Mucosa of stomach (tissue), 1 donor: ENCODE measurements around the gene HIRIP3.
"Not testable (repeated sequence)": the region's sequence is repeated elsewhere in the genome, so short reads cannot be mapped to it uniquely, and the experiment has no call there.

Source experiments
- H3K27me3 ChIP-seq: one replicate; pipeline ENCODE4 v1.7.0; 2013; ENCODE audit warnings: mild to moderate bottlenecking, low read length; ENCODE audit not compliant: control insufficient read depth, insufficient read depth
- H3K36me3 ChIP-seq: one replicate; pipeline ENCODE4 v1.7.0; 2013; ENCODE audit warnings: low read length; ENCODE audit not compliant: control insufficient read depth, insufficient read depth
- H3K4me1 ChIP-seq: one replicate; pipeline ENCODE4 v1.7.0; 2013; ENCODE audit warnings: mild to moderate bottlenecking, low read length; ENCODE audit not compliant: control insufficient read depth, insufficient read depth
- H3K4me3 ChIP-seq: one replicate; pipeline ENCODE4 v1.7.0; 2013; ENCODE audit warnings: low read length
- H3K9ac ChIP-seq: one replicate; pipeline ENCODE4 v1.7.0; 2013; ENCODE audit warnings: mild to moderate bottlenecking, low read length, moderate library complexity
- H3K9me3 ChIP-seq: one replicate; pipeline ENCODE4 v1.7.0; 2013; ENCODE audit warnings: mild to moderate bottlenecking, low read length, moderate library complexity; ENCODE audit not compliant: control insufficient read depth
- donor health status: Pancreatic carcinoma.

HIRIP3 gene

GRCh38 chr16:29973384-29974246 is 21.8 kb downstream of the HIRIP3 start, which contains the start of gene TAOK2:
TAOK2 (plus strand) TSS chr16:29973868; CDS start chr16:29977773, 3,905 bp downstream.
- Histone ChIP-seq H3K27me3 (no peaks in the 10 kb centered on the region), H3K4me1 (peaks cover 25% of the 10 kb centered on the region), H3K36me3 (no peaks in the 10 kb centered on the region), H3K9me3 (no peaks in the 10 kb centered on the region), H3K9ac (peak within 1 kb of the TSS; percentile 96), H3K4me3 (peak within 1 kb of the TSS; percentile 84)

GRCh38 chr16:29972992-29973383 is 22.4 kb downstream of the HIRIP3 start:
- peaks cover 25% of the 10 kb centered on the region for H3K4me1 ChIP-seq
- no peaks in the 10 kb centered on the region for H3K27me3 ChIP-seq
- peaks cover 4% of the 10 kb centered on the region for H3K36me3 ChIP-seq
- H3K9me3 ChIP-seq: no peaks in the 10 kb centered on the region
- H3K4me3 ChIP-seq: peak overlapping the region; percentile 84
- no peak overlapping the region for H3K9ac ChIP-seq

- H3K27me3 ChIP-seq: no peaks in the 10 kb centered on the region
- H3K36me3 ChIP-seq: peaks cover 6% of the 10 kb centered on the region
Observed at GRCh38 chr16:29972500-29972899, 22.9 kb downstream of the HIRIP3 start.

GRCh38 chr16:29971304-29971703 is 24.1 kb downstream of the HIRIP3 start:
- no peak overlapping the region for H3K9ac ChIP-seq
- H3K4me3 ChIP-seq: no peak overlapping the region
- H3K9me3 ChIP-seq: no peaks in the 10 kb centered on the region
- H3K27me3 ChIP-seq: no peaks in the 10 kb centered on the region
- H3K36me3 ChIP-seq: peaks cover 6% of the 10 kb centered on the region
- H3K4me1 ChIP-seq: peaks cover 16% of the 10 kb centered on the region

More at GRCh38 chr16:29972500-29972899, 22.9 kb downstream of the HIRIP3 start:
- Histone ChIP-seq H3K9ac (no peak overlapping the region), H3K9me3 (no peaks in the 10 kb centered on the region), H3K4me3 (no peak overlapping the region), H3K4me1 (peaks cover 25% of the 10 kb centered on the region)

- Histone ChIP-seq H3K36me3 (peaks cover 6% of the 10 kb centered on the region), H3K27me3 (no peaks in the 10 kb centered on the region), H3K4me3 (no peak overlapping the region), H3K9ac (no peak overlapping the region), H3K9me3 (no peaks in the 10 kb centered on the region), H3K4me1 (peaks cover 3% of the 10 kb centered on the region)
Observed at GRCh38 chr16:29968205-29968604, 27.2 kb downstream of the HIRIP3 start.

- Histone ChIP-seq H3K4me1 (peaks cover 11% of the 10 kb centered on the region), H3K9me3 (no peaks in the 10 kb centered on the region), H3K36me3 (peaks cover 4% of the 10 kb centered on the region), H3K4me3 (peak overlapping the region; percentile 5), H3K27me3 (no peaks in the 10 kb centered on the region), H3K9ac (peak overlapping the region; percentile 80)
Observed at GRCh38 chr16:29963021-29963743, 32.2 kb downstream of the HIRIP3 start.

- Histone ChIP-seq H3K9ac (peak overlapping the region; percentile 80), H3K27me3 (no peaks in the 10 kb centered on the region), H3K9me3 (no peaks in the 10 kb centered on the region)
Observed at GRCh38 chr16:29962344-29962994, 32.9 kb downstream of the HIRIP3 start.

GRCh38 chr16:29961479-29962343 is 33.7 kb downstream of the HIRIP3 start, which contains the start of gene TMEM219:
TMEM219 (plus strand) TSS chr16:29962079; CDS start chr16:29963144, 1,065 bp downstream.
- Histone ChIP-seq H3K9ac (peak within 1 kb of the TSS; percentile 80), H3K4me1 (peaks cover 11% of the 10 kb centered on the region), H3K4me3 (peak within 1 kb of the TSS; percentile 82), H3K27me3 (no peaks in the 10 kb centered on the region), H3K9me3 (no peaks in the 10 kb centered on the region), H3K36me3 (no peaks in the 10 kb centered on the region)

More at GRCh38 chr16:29962344-29962994, 32.9 kb downstream of the HIRIP3 start:
- H3K4me1 ChIP-seq: peaks cover 11% of the 10 kb centered on the region
- peak overlapping the region; percentile 5 for H3K4me3 ChIP-seq
- no peaks in the 10 kb centered on the region for H3K36me3 ChIP-seq

GRCh38 chr16:29961127-29961478 is 34.3 kb downstream of the HIRIP3 start:
- H3K4me3 ChIP-seq: peak overlapping the region; percentile 82
- H3K9me3 ChIP-seq: no peaks in the 10 kb centered on the region
- H3K4me1 ChIP-seq: peaks cover 11% of the 10 kb centered on the region
- peak overlapping the region; percentile 80 for H3K9ac ChIP-seq
- no peaks in the 10 kb centered on the region for H3K36me3 ChIP-seq
- no peaks in the 10 kb centered on the region for H3K27me3 ChIP-seq

GRCh38 chr16:29959821-29960220 is 35.6 kb downstream of the HIRIP3 start:
- H3K27me3 ChIP-seq, H3K4me3 ChIP-seq, H3K36me3 ChIP-seq, H3K9me3 ChIP-seq, H3K9ac ChIP-seq: not testable (repeated sequence)
- peaks cover 11% of the 10 kb centered on the region for H3K4me1 ChIP-seq

GRCh38 chr16:29959293-29959692 is 36.1 kb downstream of the HIRIP3 start:
- no peak overlapping the region for H3K4me3 ChIP-seq
- peaks cover 11% of the 10 kb centered on the region for H3K4me1 ChIP-seq
- H3K9ac ChIP-seq: no peak overlapping the region
- H3K27me3 ChIP-seq: no peaks in the 10 kb centered on the region
- no peaks in the 10 kb centered on the region for H3K9me3 ChIP-seq
- no peaks in the 10 kb centered on the region for H3K36me3 ChIP-seq
